H9 (cell line): ENCODE results near the gene TBC1D26. TPM values are rescaled to one million over a fixed set of nuclear protein-coding genes. Genes with fewer than 3 reads are reported as not detected.

Experiments
- DNase-seq: peaks from one replicate; pipeline ENCODE4 v3.0.0-alpha.2; 2017
- H2AFZ ChIP-seq: one replicate; pipeline ENCODE4 v1.6.1; 2013; ENCODE audit warnings: mild to moderate bottlenecking, low read length, control low read depth, moderate library complexity
- H2AK5ac ChIP-seq: 2 replicates; pipeline ENCODE4 v1.6.1; 2013; ENCODE audit warnings: low read length, control low read depth, mixed read lengths; ENCODE audit not compliant: insufficient read length
- H2BK120ac ChIP-seq: one replicate; pipeline ENCODE4 v1.6.1; 2013; ENCODE audit warnings: low read depth, mild to moderate bottlenecking, low read length, control low read depth, inconsistent platforms; ENCODE audit not compliant: poor library complexity, severe bottlenecking
- H2BK12ac ChIP-seq: 2 replicates; pipeline ENCODE4 v1.6.1; 2013; ENCODE audit warnings: low read length, control low read depth, mixed read lengths, low read depth; ENCODE audit not compliant: insufficient read length
- H2BK15ac ChIP-seq: 2 replicates; pipeline ENCODE4 v1.6.1; 2013; ENCODE audit warnings: low read depth, low read length, control low read depth
- H2BK20ac ChIP-seq: one replicate; pipeline ENCODE4 v1.6.1; 2013; ENCODE audit warnings: low read depth, mild to moderate bottlenecking, low read length, control low read depth, inconsistent platforms; ENCODE audit not compliant: poor library complexity, severe bottlenecking
- H2BK5ac ChIP-seq: 2 replicates; pipeline ENCODE4 v1.6.1; 2013; ENCODE audit warnings: low read length, control low read depth, mixed read lengths; ENCODE audit not compliant: insufficient read length
- H3K14ac ChIP-seq: 2 replicates; pipeline ENCODE4 v1.6.1; 2013; ENCODE audit warnings: low read length, control low read depth; ENCODE audit not compliant: insufficient read depth
- H3K18ac ChIP-seq: 2 replicates; pipeline ENCODE4 v1.6.1; 2013; ENCODE audit warnings: low read depth, mild to moderate bottlenecking, mixed read lengths, low read length, control low read depth; ENCODE audit not compliant: insufficient read length
- H3K23ac ChIP-seq: 2 replicates; pipeline ENCODE4 v1.6.1; 2013; ENCODE audit warnings: low read length, control low read depth, mixed read lengths, low read depth; ENCODE audit not compliant: insufficient read length
- H3K23me2 ChIP-seq: 2 replicates; pipeline ENCODE4 v1.6.1; 2013; ENCODE audit warnings: low read depth, mild to moderate bottlenecking, mixed read lengths, low read length, control low read depth; ENCODE audit not compliant: insufficient read length, poor library complexity, severe bottlenecking
- H3K27ac ChIP-seq: 2 replicates; pipeline ENCODE4 v1.5.1; 2013; ENCODE audit warnings: low read length, control low read depth, mixed read lengths, low read depth; ENCODE audit not compliant: insufficient read length
- H3K27me3 ChIP-seq: 2 replicates; pipeline ENCODE4 v1.6.1; 2013; ENCODE audit warnings: low read length, control low read depth, inconsistent platforms; ENCODE audit not compliant: insufficient read depth
- H3K4ac ChIP-seq: 2 replicates; pipeline ENCODE4 v1.6.1; 2013; ENCODE audit warnings: low read depth, mild to moderate bottlenecking, control low read depth, inconsistent platforms, low read length, moderate library complexity
- H3K4me1 ChIP-seq: 2 replicates; pipeline ENCODE4 v1.6.1; 2013; ENCODE audit warnings: low read length, control low read depth, inconsistent platforms; ENCODE audit not compliant: insufficient read depth
- H3K4me2 ChIP-seq: 2 replicates; pipeline ENCODE4 v1.6.1; 2013; ENCODE audit warnings: low read length, control low read depth, mixed read lengths; ENCODE audit not compliant: insufficient read length, insufficient read depth
- H3K56ac ChIP-seq: 2 replicates; pipeline ENCODE4 v1.6.1; 2013; ENCODE audit warnings: low read depth, mild to moderate bottlenecking, mixed read lengths, low read length, control low read depth; ENCODE audit not compliant: insufficient read length
- H3K79me1 ChIP-seq: 2 replicates; pipeline ENCODE4 v1.6.1; 2013; ENCODE audit warnings: low read depth, mild to moderate bottlenecking, moderate library complexity, low read length, control low read depth, inconsistent platforms; ENCODE audit not compliant: insufficient read depth, poor library complexity, severe bottlenecking
- H3K79me2 ChIP-seq: 2 replicates; pipeline ENCODE4 v1.6.1; 2013; ENCODE audit warnings: low read length, control low read depth, inconsistent platforms; ENCODE audit not compliant: insufficient read depth
- H3K9ac ChIP-seq: 2 replicates; pipeline ENCODE4 v1.6.1; 2013; ENCODE audit warnings: low read length, control low read depth, mixed read lengths; ENCODE audit not compliant: insufficient read length; ENCODE audit errors: extremely low read depth
- H3K9me3 ChIP-seq: one replicate; pipeline ENCODE4 v1.6.1; 2013; ENCODE audit warnings: low read depth, low read length, inconsistent platforms; ENCODE audit not compliant: control insufficient read depth
- H3T11ph ChIP-seq: one replicate; pipeline ENCODE4 v1.6.1; 2013; ENCODE audit warnings: mild to moderate bottlenecking, low read length, control low read depth, inconsistent platforms
- H4K20me1 ChIP-seq: one replicate; pipeline ENCODE4 v1.6.1; 2013; ENCODE audit not compliant: control insufficient read depth, insufficient read length, insufficient read depth
- H4K5ac ChIP-seq: 2 replicates; pipeline ENCODE4 v1.6.1; 2013; ENCODE audit warnings: low read depth, mild to moderate bottlenecking, mixed read lengths, low read length, control low read depth; ENCODE audit not compliant: insufficient read length
- H4K8ac ChIP-seq: replicated peaks from 2 replicates; pipeline ENCODE4 v1.6.1; 2013; ENCODE audit warnings: low read length, control low read depth, mixed read lengths, low read depth; ENCODE audit not compliant: insufficient read length
- H4K91ac ChIP-seq: 2 replicates; pipeline ENCODE4 v1.6.1; 2013; ENCODE audit warnings: low read depth, mild to moderate bottlenecking, moderate library complexity, mixed read lengths, low read length, control low read depth; ENCODE audit not compliant: insufficient read length
- H3K27ac Mint-ChIP-seq, 3 experiments: 2 replicates in 2 of 3; 3 replicates in 1 of 3; pipeline ENCODE4 v1.8.0; 2020 to 2021; ENCODE audit warnings: mixed read lengths in 3 of 3, mild to moderate bottlenecking in 1 of 3, moderate library complexity in 1 of 3
- H3K27me3 Mint-ChIP-seq: 2 replicates; pipeline ENCODE4 v1.8.0; 2021; ENCODE audit warnings: low read depth, mild to moderate bottlenecking, moderate library complexity, mixed read lengths
- H3K36me3 Mint-ChIP-seq, 3 experiments: 2 replicates in 2 of 3; 3 replicates in 1 of 3; pipeline ENCODE4 v1.8.0; 2020 to 2021; ENCODE audit warnings: low read depth in 3 of 3, mixed read lengths in 3 of 3; ENCODE audit not compliant: insufficient read depth in 1 of 3
- H3K4me1 Mint-ChIP-seq, 2 experiments: 2 replicates each; pipeline ENCODE4 v1.8.0; 2020; ENCODE audit warnings: mixed read lengths in 2 of 2
- H3K4me3 Mint-ChIP-seq, 2 experiments: 2 replicates in 1 of 2; 3 replicates in 1 of 2; pipeline ENCODE4 v1.8.0; 2020 to 2021; ENCODE audit warnings: mild to moderate bottlenecking in 2 of 2, mixed read lengths in 2 of 2, moderate library complexity in 1 of 2
- H3K9me3 Mint-ChIP-seq, 2 experiments: 2 replicates in 1 of 2; 3 replicates in 1 of 2; pipeline ENCODE4 v1.8.0; 2020; ENCODE audit warnings: mild to moderate bottlenecking in 2 of 2, mixed read lengths in 2 of 2, moderate library complexity in 1 of 2
- WGBS: extraction: QIAGEN DNeasy Blood & Tissue Kit; methylation state at CpG from one replicate; pipeline ENCODE4 v1.1.7; 2013; ENCODE audit warnings: missing lambda C conversion rate, low lambda C conversion rate, mixed read lengths; ENCODE audit not compliant: insufficient read length; ENCODE audit errors: extremely low coverage; 5-methylcytosine and 5-hydroxymethylcytosine counted together
- total RNA-seq: library from RNA; stranded (reverse); gene quantifications from 2 replicates; pipeline ENCODE4 v1.2.1, GENCODE V29; 2021
- TF ChIP-seq, protein P1 (sequence below): fragments of 200-600 bp; sonication (generic); conservative IDR thresholded peaks from 3 replicates; pipeline ENCODE4 v1.8.0; 2021; ENCODE audit warnings: antibody characterized with exemption, mild to moderate bottlenecking

The TBC1D26 gene
- total RNA-seq, 1 experiment from 2014 or later, result 0.83 TPM

DNA sequence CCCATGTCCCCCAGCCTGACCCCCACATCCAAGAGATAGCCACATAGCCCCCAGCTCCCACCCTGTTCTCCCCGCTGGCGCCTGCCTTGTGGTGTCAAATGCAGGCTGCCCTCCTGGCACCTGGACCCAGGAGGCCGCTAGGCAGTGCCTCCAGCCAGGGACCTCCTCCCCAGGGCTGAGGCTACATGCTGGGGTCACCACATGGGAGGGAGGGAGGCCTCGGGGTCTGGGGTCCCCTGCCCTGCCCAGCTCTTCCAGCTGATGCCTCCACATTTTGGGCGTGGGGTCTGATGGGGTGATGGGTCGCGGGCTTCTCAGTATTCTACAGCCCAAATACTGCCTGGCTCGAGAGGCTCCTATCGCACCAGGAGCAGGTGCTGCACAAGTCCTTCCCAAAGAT lies 9.5 kb downstream of the TBC1D26 start:
- no peak overlapping the region for H4K91ac ChIP-seq
- no peak overlapping the region for H3K9ac ChIP-seq
- H4K20me1 ChIP-seq, result no peaks in the 10 kb centered on the region
- no peak overlapping the region for H3K18ac ChIP-seq
- Mint-ChIP-seq H3K4me3 (no peak overlapping the region), H3K9me3 (peaks cover 0 to 1% of the 10 kb centered on the region in 2 experiments; a peak in 2 of 5 replicates), H3K4me1 (no peaks in the 10 kb centered on the region), H3K36me3 (no peaks in the 10 kb centered on the region), H3K27ac (no peak overlapping the region), H3K27me3 (peaks cover 2% of the 10 kb centered on the region)
- H3K23me2 ChIP-seq, result no peaks in the 10 kb centered on the region
- H2AK5ac ChIP-seq, result no peak overlapping the region
- no peak overlapping the region for H2BK5ac ChIP-seq
- no peak overlapping the region for H3K56ac ChIP-seq
- H3T11ph ChIP-seq, result no peak overlapping the region
- H3K14ac ChIP-seq, result no peak overlapping the region
- H3K4me2 ChIP-seq, result no peak overlapping the region
- no peak overlapping the region for H4K8ac ChIP-seq
- no peak for DNase-seq
- H2AFZ ChIP-seq, result no peak overlapping the region
- H3K79me2 ChIP-seq, result no peaks in the 10 kb centered on the region
- no peak overlapping the region for H3K4ac ChIP-seq
- H2BK12ac ChIP-seq, result no peak overlapping the region
- no peak overlapping the region for H4K5ac ChIP-seq
- H3K4me1 ChIP-seq, result no peaks in the 10 kb centered on the region
- TF ChIP-seq, protein P1, sequence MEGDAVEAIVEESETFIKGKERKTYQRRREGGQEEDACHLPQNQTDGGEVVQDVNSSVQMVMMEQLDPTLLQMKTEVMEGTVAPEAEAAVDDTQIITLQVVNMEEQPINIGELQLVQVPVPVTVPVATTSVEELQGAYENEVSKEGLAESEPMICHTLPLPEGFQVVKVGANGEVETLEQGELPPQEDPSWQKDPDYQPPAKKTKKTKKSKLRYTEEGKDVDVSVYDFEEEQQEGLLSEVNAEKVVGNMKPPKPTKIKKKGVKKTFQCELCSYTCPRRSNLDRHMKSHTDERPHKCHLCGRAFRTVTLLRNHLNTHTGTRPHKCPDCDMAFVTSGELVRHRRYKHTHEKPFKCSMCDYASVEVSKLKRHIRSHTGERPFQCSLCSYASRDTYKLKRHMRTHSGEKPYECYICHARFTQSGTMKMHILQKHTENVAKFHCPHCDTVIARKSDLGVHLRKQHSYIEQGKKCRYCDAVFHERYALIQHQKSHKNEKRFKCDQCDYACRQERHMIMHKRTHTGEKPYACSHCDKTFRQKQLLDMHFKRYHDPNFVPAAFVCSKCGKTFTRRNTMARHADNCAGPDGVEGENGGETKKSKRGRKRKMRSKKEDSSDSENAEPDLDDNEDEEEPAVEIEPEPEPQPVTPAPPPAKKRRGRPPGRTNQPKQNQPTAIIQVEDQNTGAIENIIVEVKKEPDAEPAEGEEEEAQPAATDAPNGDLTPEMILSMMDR, result no peak
- no peak overlapping the region for H2BK120ac ChIP-seq
- H3K27ac ChIP-seq, result no peak overlapping the region
- no peak overlapping the region for H2BK15ac ChIP-seq
- WGBS, result no CpG with 5 or more reads among the region's 9 CpGs
- no peak overlapping the region for H3K23ac ChIP-seq
- no peaks in the 10 kb centered on the region for H3K79me1 ChIP-seq
- no peaks in the 10 kb centered on the region for H3K27me3 ChIP-seq
- no peak overlapping the region for H2BK20ac ChIP-seq
- H3K9me3 ChIP-seq, result no peaks in the 10 kb centered on the region
